Anterior cingulate cortex (tissue), 58 donors: Measurements from ENCODE around the gene CT45A6.
"Not testable (repeated sequence)": the region's sequence is repeated elsewhere in the genome, so short reads cannot be mapped to it uniquely, and the experiment has no call there.

Experiments used
- DNase-seq, 58 donors: peaks; one replicate each; lab custom pipeline; 2025; lab: John Stamatoyannopoulos, UW

CT45A6 gene, protein sequence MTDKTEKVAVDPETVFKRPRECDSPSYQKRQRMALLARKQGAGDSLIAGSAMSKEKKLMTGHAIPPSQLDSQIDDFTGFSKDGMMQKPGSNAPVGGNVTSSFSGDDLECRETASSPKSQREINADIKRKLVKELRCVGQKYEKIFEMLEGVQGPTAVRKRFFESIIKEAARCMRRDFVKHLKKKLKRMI

GRCh38 chrX:135802687-135803086 lies at the start of gene CT45A6:
CT45A6 (minus strand) TSS chrX:135802787; CDS start chrX:135798993, 3,794 bp downstream.
- DNase-seq = not testable (repeated sequence)

GRCh38 chrX:135837180-135837579 lies 34.6 kb upstream of the CT45A6 start, which contains the start of gene CT45A7:
CT45A7 (minus strand) TSS chrX:135837280; CDS start chrX:135833533, 3,747 bp downstream.
- DNase-seq = not testable (repeated sequence)

DNA sequence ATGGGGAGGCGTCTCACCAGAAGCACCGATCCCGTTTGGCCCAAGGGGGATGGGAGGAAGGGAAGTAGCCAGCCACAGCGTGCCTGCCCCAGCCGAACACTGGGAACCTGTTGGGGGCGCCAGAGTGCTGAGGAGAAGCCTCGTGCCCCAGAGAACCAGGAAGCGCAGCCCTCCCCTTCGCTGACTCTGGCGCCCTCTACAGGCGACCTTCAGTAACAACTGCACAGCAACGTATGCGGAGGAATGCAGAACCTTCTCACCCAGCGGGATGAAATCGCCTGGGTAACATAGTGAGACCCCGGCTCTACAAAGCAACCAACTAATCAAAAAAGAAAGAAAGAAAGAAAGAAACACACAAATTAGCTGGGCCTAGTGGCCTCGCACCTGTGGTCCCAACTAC lies 17.3 kb upstream of the CT45A6 start, which contains the start of gene CT45A2:
Gene CT45A2, minus strand, starts transcription at position 101 of the 400 bp plus-strand sequence. CDS start 3,747 bp downstream, outside the sequence.
- DNase-seq = not testable (repeated sequence)

DNA sequence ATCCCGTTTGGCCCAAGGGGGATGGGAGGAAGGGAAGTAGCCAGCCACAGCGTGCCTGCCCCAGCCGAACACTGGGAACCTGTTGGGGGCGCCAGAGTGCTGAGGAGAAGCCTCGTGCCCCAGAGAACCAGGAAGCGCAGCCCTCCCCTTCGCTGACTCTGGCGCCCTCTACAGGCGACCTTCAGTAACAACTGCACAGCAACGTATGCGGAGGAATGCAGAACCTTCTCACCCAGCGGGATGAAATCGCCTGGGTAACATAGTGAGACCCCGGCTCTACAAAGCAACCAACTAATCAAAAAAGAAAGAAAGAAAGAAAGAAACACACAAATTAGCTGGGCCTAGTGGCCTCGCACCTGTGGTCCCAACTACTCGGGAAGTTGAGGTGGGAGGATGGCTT lies 17.2 kb downstream of the CT45A6 start, which contains the start of gene CT45A5:
Gene CT45A5, minus strand, starts transcription at position 101 of the 400 bp plus-strand sequence. CDS start 3,774 bp downstream, outside the sequence.
- not testable (repeated sequence) for DNase-seq

- DNase-seq = not testable (repeated sequence)
These were observed 34.5 kb downstream of the CT45A6 start, which contains the start of gene CT45A3 for GRCh38 chrX:135768091-135768490. CT45A3 (minus strand) TSS chrX:135768191; CDS start chrX:135764444, 3,747 bp downstream.

- DNase-seq = not testable (repeated sequence)
These were observed 57.8 kb downstream of the CT45A6 start for GRCh38 chrX:135744739-135745138.
